Pancreas (tissue), 10 donors: ENCODE data around the gene RPL23. TPM values are rescaled to one million over a fixed set of nuclear protein-coding genes. Genes with fewer than 3 reads are reported as not detected.

Experiments used
- ATAC-seq, 4 donors: fragments of 200-7000 bp; cut with Tn5 transposase; one replicate each; pipeline versions ENCODE4 v1.8.0 to v1.9.1; 2020; ENCODE audit warnings: mild to moderate bottlenecking in 4 of 4, moderate library complexity in 4 of 4
- DNase-seq, 6 donors: peaks; one replicate each; pipeline ENCODE4 v3.0.0-alpha.2; 2020
- FAIRE-seq: peaks from 2 replicates; lab custom pipeline; 2012; peaks lifted over from hg19 to GRCh38; lab: Jason Lieb, UNC
- H3K27ac ChIP-seq, 4 donors: fragments of 200-600 bp; sonication (generic); 1 replicate in 3 of 4; 2 replicates in 1 of 4; pipeline versions ENCODE4 v1.5.0 to v1.8.0; 2020
- H3K27me3 ChIP-seq, 4 donors: fragments of 200-600 bp; one replicate each; pipeline ENCODE4 v1.8.0; 2021
- H3K36me3 ChIP-seq, 3 donors: fragments of 200-600 bp; sonication (generic) in 1 of 3; one replicate each; pipeline versions ENCODE4 v1.5.0 to v1.8.0; 2020 to 2021
- H3K4me1 ChIP-seq, 3 donors: fragments of 200-600 bp; one replicate each; pipeline ENCODE4 v1.8.0; 2021
- H3K4me3 ChIP-seq, 4 donors: fragments of 200-600 bp; sonication (generic) in 2 of 4; one replicate each; pipeline versions ENCODE4 v1.5.0 to v1.8.0; 2020 to 2021
- H3K9me3 ChIP-seq, 4 donors: fragments of 200-600 bp; one replicate each; pipeline ENCODE4 v1.8.0; 2021
- WGBS, 2 donors: extraction: QIAGEN DNeasy Blood & Tissue Kit; methylation state at CpG; one replicate each; pipeline ENCODE4 v1.1.7; 2013; 5-methylcytosine and 5-hydroxymethylcytosine counted together
- intact Hi-C, 3 donors: fragments of 100-400 bp; cut with DNase I; formaldehyde crosslinking; loops; one replicate each; pipeline versions ENCODE4 v1.11.1 to v1.14.2; 2022
- polyA plus RNA-seq, 2 donors: library from polyadenylated mRNA; stranded (reverse); fragments of 200-250 nt; gene quantifications; one replicate each; pipeline ENCODE4 v1.2.3, GENCODE V29; 2013
- total RNA-seq, 6 donors: library from RNA; stranded (reverse); fragmentation: NEBNext Ultra II Directional in 4 of 6; extraction: Animal tissue kit (Norgen Biotek cat#: 25700) in 4 of 6; gene quantifications; one replicate each; pipeline versions ENCODE4 v1.2.1 to v1.2.4, GENCODE V29; 2021 to 2023
- TF ChIP-seq, protein P1 (sequence below), 4 donors: fragments of 200-600 bp; sonication (generic) in 3 of 4; IDR thresholded peaks; one replicate each; pipeline versions ENCODE4 v1.5.0 to v1.8.0; 2021; ENCODE audit warnings: antibody characterized with exemption in 4 of 4
- donor health status: healthy with polysubstance abuse.
- donor health status: DM: no; HTN: no; CAD: no; lungs with moderate emphysema.
- donor health status: DM: no; HTN: no; CAD: no.
- donor health status: control.
- donor health status: control.
- donor health status: Bipolar disorder and iron deficiency.
- donor health status: DM: yes; HTN: yes; CAD: no.
- donor health status: DM: no; HTN: no; CAD: no.
- donor health status: DM: no; HTN: no; CAD: no.
- donor health status: DM: yes; HTN: yes; CAD: no.

RPL23 gene
- total and polyA plus RNA-seq, 8 donors: 569 to 1,507 (median 845) TPM

DNA sequence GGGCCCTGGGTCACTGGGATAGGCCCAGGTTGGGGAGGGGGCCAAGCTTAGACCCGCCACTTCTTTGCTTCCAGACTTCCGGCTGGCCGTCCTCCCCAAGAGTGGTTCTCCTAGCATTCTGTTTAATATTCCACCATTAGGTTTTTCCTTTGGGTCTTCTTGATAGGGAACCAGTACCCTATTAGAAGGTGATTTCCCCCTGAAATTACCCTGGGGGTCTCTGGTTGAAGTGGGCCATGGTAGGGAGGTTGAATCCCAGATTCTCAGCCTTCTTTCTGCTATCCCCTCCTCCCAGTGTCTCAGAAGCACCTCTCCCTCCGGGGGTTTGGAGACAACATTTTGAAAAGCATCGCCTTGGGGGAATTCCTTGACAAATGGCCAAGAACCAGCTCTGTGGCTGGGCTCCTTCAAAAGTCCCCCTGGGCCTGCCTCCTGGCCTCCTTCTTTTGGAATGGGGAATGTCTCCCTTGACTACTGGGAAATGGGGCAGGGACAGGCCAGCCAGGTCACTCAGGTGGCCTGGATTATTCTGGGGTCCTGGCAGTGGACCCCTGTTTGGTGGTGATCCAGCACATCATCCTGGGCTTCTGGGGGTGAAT, 22.1 kb upstream of the RPL23 start:
- peaks cover 0 to 14% (median 0%) of the 10 kb centered on the region in 3 donors for H3K36me3 ChIP-seq
- FAIRE-seq: no peak
- DNase-seq: no peak
- H3K4me1 ChIP-seq: peaks cover 44 to 45% (median 44%) of the 10 kb centered on the region in 3 donors
- no peaks in the 10 kb centered on the region for H3K9me3 ChIP-seq
- peak overlapping the region in 1 of 4 donors; percentile 0 for H3K27ac ChIP-seq
- TF ChIP-seq, protein P1, sequence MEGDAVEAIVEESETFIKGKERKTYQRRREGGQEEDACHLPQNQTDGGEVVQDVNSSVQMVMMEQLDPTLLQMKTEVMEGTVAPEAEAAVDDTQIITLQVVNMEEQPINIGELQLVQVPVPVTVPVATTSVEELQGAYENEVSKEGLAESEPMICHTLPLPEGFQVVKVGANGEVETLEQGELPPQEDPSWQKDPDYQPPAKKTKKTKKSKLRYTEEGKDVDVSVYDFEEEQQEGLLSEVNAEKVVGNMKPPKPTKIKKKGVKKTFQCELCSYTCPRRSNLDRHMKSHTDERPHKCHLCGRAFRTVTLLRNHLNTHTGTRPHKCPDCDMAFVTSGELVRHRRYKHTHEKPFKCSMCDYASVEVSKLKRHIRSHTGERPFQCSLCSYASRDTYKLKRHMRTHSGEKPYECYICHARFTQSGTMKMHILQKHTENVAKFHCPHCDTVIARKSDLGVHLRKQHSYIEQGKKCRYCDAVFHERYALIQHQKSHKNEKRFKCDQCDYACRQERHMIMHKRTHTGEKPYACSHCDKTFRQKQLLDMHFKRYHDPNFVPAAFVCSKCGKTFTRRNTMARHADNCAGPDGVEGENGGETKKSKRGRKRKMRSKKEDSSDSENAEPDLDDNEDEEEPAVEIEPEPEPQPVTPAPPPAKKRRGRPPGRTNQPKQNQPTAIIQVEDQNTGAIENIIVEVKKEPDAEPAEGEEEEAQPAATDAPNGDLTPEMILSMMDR (IDR thresholded peaks at IDR 0.05): no peak
- intact Hi-C loops: no loop called here
- 74 to 75% methylated on average over 5 of the region's 5 CpGs for WGBS, 2 donors
- ATAC-seq: no peak
- H3K27me3 ChIP-seq: no peaks in the 10 kb centered on the region
- no peak overlapping the region for H3K4me3 ChIP-seq

DNA sequence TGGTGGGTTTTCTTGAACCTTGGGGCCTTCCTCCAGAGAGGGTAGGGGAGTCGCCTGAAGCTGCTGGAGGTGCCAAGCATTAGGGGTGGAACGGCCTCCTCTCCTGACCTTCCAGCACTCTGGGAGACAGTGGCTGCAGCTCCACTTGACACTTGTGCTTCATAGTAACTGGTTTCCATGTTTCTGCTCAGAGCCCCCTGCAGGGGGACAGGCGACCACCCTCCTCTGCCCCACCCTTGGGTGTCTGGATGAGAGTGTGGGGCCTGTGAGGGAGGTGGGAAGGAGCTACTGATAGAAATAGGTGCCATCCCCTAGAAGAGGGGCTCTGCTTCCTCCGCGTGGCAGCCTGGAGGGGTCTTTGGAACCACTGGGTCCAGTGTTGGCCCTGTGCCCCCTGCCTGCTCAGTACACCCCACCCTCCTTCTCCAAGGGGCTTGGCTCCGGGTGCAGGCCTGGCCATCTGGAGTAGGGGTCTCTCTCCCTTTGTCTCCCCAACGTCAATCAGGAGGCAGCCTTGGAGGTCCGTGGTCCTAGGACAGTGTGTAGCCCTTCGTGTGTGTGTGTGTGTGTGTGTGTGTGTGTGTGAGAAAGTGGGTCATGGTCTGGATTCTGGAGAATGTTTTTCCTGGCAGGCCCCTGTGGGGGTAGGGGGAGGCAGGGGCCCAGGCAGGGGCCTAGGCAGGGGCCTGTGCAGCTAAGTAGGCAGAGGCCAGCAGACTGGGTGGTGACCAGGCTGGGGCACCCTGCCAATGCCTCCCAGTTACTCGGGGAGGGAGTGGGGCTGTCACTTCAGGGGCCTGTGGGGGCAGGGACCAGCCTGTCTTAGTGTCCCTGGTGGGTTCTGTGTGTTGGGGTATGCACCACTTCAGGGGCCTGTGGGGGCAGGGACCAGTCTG, 21.2 kb upstream of the RPL23 start:
- intact Hi-C loops: no loop called here
- no peak for ATAC-seq
- DNase-seq: peak in 2 of 6 donors; percentile 71 to 78

DNA sequence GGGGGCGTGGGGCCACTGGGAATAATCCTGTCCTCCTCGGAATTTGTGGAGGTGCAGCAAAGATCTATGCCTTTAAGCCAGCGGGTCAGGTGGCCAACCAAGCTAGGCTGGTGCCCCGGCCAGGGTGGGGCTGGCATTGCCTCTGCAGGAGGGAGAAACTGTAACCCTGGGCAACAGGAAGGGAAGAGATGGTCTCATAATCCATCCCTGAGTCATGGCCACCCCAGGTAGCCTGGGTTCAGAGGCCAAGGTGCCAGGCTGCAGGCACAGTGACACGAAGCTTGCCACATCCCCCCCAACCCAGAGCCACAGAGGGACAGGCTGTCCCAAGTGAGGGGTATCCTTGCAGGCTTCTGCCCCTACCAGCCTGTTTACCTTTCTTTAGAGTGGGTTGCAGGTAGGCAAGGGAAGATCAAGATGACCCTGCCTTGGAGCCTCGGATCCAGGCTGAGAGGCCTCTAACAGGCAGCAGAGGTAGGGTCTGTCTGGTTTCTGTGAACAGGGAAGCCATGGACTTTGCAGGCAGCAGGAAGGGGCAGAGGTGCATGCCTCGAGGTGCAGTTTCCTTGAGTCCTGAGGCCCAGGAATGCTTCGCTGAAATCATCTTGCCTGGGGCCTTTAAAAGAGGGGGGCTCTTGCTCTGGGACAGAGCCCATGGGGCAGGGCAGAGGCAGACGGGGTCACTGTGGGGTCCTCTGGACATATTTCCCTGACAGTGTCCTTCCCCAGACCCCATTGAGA, 20.3 kb upstream of the RPL23 start:
- FAIRE-seq (no peak), ATAC-seq (no peak), DNase-seq (peak in 2 of 6 donors; percentile 41 to 72)
- Histone ChIP-seq H3K36me3 (peaks cover 0 to 10% (median 0%) of the 10 kb centered on the region in 3 donors), H3K4me1 (peaks cover 29 to 37% (median 33%) of the 10 kb centered on the region in 3 donors), H3K27ac (peak overlapping the region in 3 of 4 donors; percentile 91 to 92 (median 91)), H3K9me3 (no peaks in the 10 kb centered on the region), H3K4me3 (peak overlapping the region in 2 of 4 donors; percentile 0 to 2), H3K27me3 (no peaks in the 10 kb centered on the region)
- TF ChIP-seq, protein P1 (IDR thresholded peaks at IDR 0.05): no peak
- intact Hi-C loops: no loop called here
- 39% methylated on average over 9 of the region's 9 CpGs for WGBS, 2 donors

More for the DNA sequence above, 21.2 kb upstream of the RPL23 start:
- WGBS, 2 donors: 39 to 43% methylated on average over 10 of the region's 10 CpGs
- Histone ChIP-seq H3K9me3 (no peaks in the 10 kb centered on the region), H3K36me3 (peaks cover 0 to 14% (median 0%) of the 10 kb centered on the region in 3 donors), H3K4me1 (peaks cover 35 to 38% (median 37%) of the 10 kb centered on the region in 3 donors), H3K27ac (peak overlapping the region in 3 of 4 donors; percentile 12 to 92 (median 33)), H3K27me3 (no peaks in the 10 kb centered on the region), H3K4me3 (no peak overlapping the region)
- TF ChIP-seq, protein P1 (IDR thresholded peaks at IDR 0.05): no peak
- no peak for FAIRE-seq

DNA sequence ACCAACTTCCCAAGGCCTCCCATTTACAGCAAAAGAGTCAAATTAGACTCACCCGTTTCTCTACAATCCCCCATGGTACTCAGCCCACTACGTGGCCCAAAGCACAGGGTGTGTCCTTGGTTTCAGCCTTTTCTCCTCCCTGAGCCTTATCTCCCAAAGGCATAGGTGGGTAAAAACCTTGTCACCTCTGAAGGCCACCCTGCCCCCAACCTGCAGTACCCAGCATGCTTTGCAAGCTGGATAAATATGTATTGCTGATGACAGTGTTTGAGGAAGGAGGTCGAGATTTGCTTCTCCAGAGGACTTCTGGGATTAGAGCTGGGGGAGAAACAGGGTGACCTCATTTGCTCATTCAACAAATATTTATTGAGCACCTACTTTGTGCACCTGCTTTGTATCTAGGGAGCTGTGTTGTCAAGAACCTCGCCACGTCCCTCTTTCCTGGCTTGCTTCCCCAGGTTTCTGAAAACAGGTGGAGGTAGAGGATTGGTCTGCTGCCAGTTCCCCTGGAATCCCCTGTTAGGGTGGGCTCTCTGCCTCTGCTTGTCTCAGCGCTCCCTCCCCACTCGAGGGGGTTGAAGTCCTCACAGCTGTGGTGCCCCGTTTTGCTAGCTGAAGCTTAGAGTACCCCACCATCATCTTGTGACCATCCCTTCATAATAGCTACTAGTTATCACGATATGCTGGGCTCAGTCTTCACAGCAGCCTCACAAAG, 19.3 kb upstream of the RPL23 start:
- H3K4me1 ChIP-seq: peaks cover 29 to 38% (median 37%) of the 10 kb centered on the region in 3 donors
- intact Hi-C loops: no loop called here
- DNase-seq: peak in 5 of 6 donors; percentile 72 to 81 (median 77)
- no peaks in the 10 kb centered on the region for H3K9me3 ChIP-seq
- H3K36me3 ChIP-seq: no peaks in the 10 kb centered on the region
- TF ChIP-seq, protein P1 (IDR thresholded peaks at IDR 0.05): no peak
- peak overlapping the region in 2 of 4 donors; percentile 93 to 94 for H3K4me3 ChIP-seq
- no peak for FAIRE-seq
- H3K27me3 ChIP-seq: no peaks in the 10 kb centered on the region
- peak overlapping the region; percentile 91 to 92 (median 91) for H3K27ac ChIP-seq
- peak; percentile 1 to 42 (median 14) for ATAC-seq
- 19 to 23% methylated on average over 9 of the region's 9 CpGs for WGBS, 2 donors
